Gastroesophageal sphincter (tissue), 4 donors: ENCODE measurements around the gene COL19A1. TPM values are rescaled to one million over a fixed set of nuclear protein-coding genes. Genes with fewer than 3 reads are reported as not detected.

ENCODE experiments used
- ATAC-seq: fragments of 150-250 bp; one replicate; pipeline ENCODE4 v1.9.1; 2016; ENCODE audit warnings: mild to moderate bottlenecking, moderate library complexity
- H3K27ac ChIP-seq, 4 donors: fragments of 200-600 bp; sonication (generic) in 3 of 4; 1 replicate in 3 of 4; 2 replicates in 1 of 4; pipeline ENCODE4 v1.5.1; 2016 to 2019
- H3K27me3 ChIP-seq: fragments of 200-600 bp; sonication (generic); one replicate; pipeline ENCODE4 v1.5.1; 2019
- H3K36me3 ChIP-seq, 2 donors: fragments of 200-600 bp; sonication (generic); one replicate each; pipeline ENCODE4 v1.5.1; 2019; ENCODE audit warnings: control low read depth in 1 of 2
- H3K4me1 ChIP-seq, 3 donors: fragments of 200-600 bp; sonication (generic); 1 replicate in 2 of 3; 2 replicates in 1 of 3; pipeline ENCODE4 v1.5.1; 2016 to 2019; ENCODE audit warnings: control low read depth in 2 of 3
- H3K4me3 ChIP-seq, 2 donors: fragments of 200-600 bp; sonication (generic); one replicate each; pipeline ENCODE4 v1.5.1; 2019; ENCODE audit warnings: mild to moderate bottlenecking in 1 of 2, moderate library complexity in 1 of 2
- H3K9me3 ChIP-seq, 3 donors: fragments of 200-600 bp; sonication (generic); one replicate each; pipeline ENCODE4 v1.5.1; 2017 to 2019; ENCODE audit warnings: control low read depth in 2 of 3
- EP300 ChIP-seq: sonication (generic); formaldehyde crosslinking; IDR thresholded peaks from one replicate; pipeline ENCODE4 v1.6.1; 2017; ENCODE audit warnings: antibody characterized with exemption, mild to moderate bottlenecking
- POLR2A ChIP-seq, 2 donors: fragments of 450-650 bp; IDR thresholded peaks; one replicate each; pipeline ENCODE4 v1.6.1; 2017; ENCODE audit warnings: antibody characterized with exemption in 2 of 2, mild to moderate bottlenecking in 2 of 2, moderate library complexity in 1 of 2
- POLR2AphosphoS5 ChIP-seq: sonication (generic); formaldehyde crosslinking; IDR thresholded peaks from one replicate; pipeline ENCODE4 v1.6.1; 2017; ENCODE audit warnings: antibody characterized with exemption
- WGBS, 2 donors: methylation state at CpG; one replicate each; pipeline ENCODE4 v1.1.5; 2018; ENCODE audit warnings: low coverage in 1 of 2; 5-methylcytosine and 5-hydroxymethylcytosine counted together
- small RNA-seq, 4 donors: library from RNA; depleted of rRNA; stranded (forward); fragments of <200 nt; gene quantifications; one replicate each; pipeline ENCODE3, GENCODE V24; 2016
- total RNA-seq, 4 donors: library from RNA; depleted of rRNA; stranded (reverse); fragments of >200 nt; gene quantifications; one replicate each; pipeline ENCODE4 v1.1.0, GENCODE V29; 2016
- TF ChIP-seq, protein P1 (sequence below), 4 experiments: fragments of 200-600 bp in 2 of 4; fragments of 450-650 bp in 2 of 4; sonication (generic) in 1 of 4; IDR thresholded peaks; one replicate each; pipeline ENCODE4 v1.5.1; 2017 to 2019; ENCODE audit warnings: antibody characterized with exemption in 4 of 4, mild to moderate bottlenecking in 2 of 4, moderate library complexity in 2 of 4

Gene COL19A1
- total RNA-seq, 4 donors from 2014 or later, result 3.7 to 15.6 (median 6.5) TPM

DNA sequence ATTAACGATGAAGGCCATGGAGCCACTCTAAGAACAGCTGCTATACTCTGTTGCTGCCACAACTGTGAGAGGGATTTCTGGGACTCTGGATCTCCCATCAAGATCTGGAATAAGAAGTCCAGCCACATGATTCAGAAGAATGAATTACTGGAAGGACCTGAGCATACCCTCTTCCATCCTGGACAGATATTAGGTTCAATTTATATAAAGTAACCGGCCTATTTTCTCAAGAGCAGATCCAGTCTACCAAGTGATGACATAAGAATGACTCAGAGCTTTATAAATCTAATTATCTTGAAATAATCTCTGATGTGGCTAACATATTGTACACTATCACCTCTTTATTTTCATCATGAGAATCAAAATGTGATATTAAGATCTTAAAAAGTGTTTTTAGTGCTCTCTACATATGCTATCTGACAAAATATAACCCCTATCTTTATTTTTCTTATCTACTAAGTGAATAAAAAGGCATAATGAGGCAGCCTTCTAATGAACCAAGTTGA is 391.5 kb downstream of the COL19A1 start:
- TF ChIP-seq EP300 (no peak), POLR2A (IDR thresholded peaks at IDR 0.05) (no peak), POLR2AphosphoS5 (no peak)
- TF ChIP-seq, protein P1, sequence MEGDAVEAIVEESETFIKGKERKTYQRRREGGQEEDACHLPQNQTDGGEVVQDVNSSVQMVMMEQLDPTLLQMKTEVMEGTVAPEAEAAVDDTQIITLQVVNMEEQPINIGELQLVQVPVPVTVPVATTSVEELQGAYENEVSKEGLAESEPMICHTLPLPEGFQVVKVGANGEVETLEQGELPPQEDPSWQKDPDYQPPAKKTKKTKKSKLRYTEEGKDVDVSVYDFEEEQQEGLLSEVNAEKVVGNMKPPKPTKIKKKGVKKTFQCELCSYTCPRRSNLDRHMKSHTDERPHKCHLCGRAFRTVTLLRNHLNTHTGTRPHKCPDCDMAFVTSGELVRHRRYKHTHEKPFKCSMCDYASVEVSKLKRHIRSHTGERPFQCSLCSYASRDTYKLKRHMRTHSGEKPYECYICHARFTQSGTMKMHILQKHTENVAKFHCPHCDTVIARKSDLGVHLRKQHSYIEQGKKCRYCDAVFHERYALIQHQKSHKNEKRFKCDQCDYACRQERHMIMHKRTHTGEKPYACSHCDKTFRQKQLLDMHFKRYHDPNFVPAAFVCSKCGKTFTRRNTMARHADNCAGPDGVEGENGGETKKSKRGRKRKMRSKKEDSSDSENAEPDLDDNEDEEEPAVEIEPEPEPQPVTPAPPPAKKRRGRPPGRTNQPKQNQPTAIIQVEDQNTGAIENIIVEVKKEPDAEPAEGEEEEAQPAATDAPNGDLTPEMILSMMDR (IDR thresholded peaks at IDR 0.05), result no peak
- no peaks in the 10 kb centered on the region for H3K9me3 ChIP-seq
- whole genome bisulfite sequencing, 2 donors, result 55 to 86% methylated on average over 2 of the region's 2 CpGs
- no peak overlapping the region for H3K27ac ChIP-seq
- no peaks in the 10 kb centered on the region for H3K36me3 ChIP-seq
- no peaks in the 10 kb centered on the region for H3K4me1 ChIP-seq
- no peak overlapping the region for H3K4me3 ChIP-seq
- no peaks in the 10 kb centered on the region for H3K27me3 ChIP-seq
- no peak for ATAC-seq

DNA sequence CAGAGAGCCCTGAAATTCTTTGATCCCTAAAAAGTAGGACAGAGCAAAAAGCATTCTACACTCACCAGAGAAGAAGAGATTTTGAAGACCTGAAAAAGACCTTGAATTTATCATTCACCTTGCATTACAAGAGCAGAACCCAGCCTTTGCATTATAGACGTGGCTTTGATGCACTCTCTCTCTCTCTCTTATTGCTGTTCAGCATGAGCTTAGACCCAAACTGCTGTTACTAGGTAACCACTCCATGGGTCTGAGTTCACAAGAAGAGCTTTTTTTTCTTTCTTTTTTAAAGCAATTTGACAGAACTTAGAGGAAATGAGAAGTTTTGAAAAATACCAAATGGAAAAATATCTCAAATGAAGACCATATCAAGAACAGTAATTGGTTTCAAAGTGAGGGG is 392.1 kb downstream of the COL19A1 start:
- no peaks in the 10 kb centered on the region for H3K9me3 ChIP-seq
- H3K27me3 ChIP-seq, result no peaks in the 10 kb centered on the region
- ATAC-seq, result no peak
- H3K4me3 ChIP-seq, result no peak overlapping the region
- TF ChIP-seq POLR2AphosphoS5 (no peak), EP300 (no peak), POLR2A (IDR thresholded peaks at IDR 0.05) (no peak)
- TF ChIP-seq, protein P1 (IDR thresholded peaks at IDR 0.05), result no peak
- H3K27ac ChIP-seq, result no peak overlapping the region
- no peaks in the 10 kb centered on the region for H3K36me3 ChIP-seq
- no peaks in the 10 kb centered on the region for H3K4me1 ChIP-seq
- 20 to 27% methylated on average over 1 of the region's 1 CpG for WGBS, 2 donors

Small RNAs within 50 kb of the gene (small RNA-seq; reads per million reads assigned to genes)
- 0 reads per million in 4 donors for gene RPL37P15

Other genes starting within 250 kb of the COL19A1 start
- gene LMBRD1, start 69.5 kb upstream of the COL19A1 start, total RNA-seq, result 10 to 100 TPM; 45.4 to 78.0 (median 60.7) TPM